Esophagus squamous epithelium (tissue), 4 donors: Measurements from ENCODE around the gene MRFAP1L1.

Experiments
- CTCF ChIP-seq, 6 experiments: fragments of 450-650 bp in 4 of 6; fragments of 200-600 bp in 2 of 6; sonication (generic) in 2 of 6; IDR thresholded peaks; one replicate each; pipeline ENCODE4 v1.5.1; 2016 to 2019; ENCODE audit warnings: antibody characterized with exemption in 6 of 6, mild to moderate bottlenecking in 4 of 6, moderate library complexity in 4 of 6
- POLR2A ChIP-seq, 4 donors: fragments of 450-650 bp; IDR thresholded peaks; one replicate each; pipeline ENCODE4 v1.6.1; 2017; ENCODE audit warnings: antibody characterized with exemption in 4 of 4, mild to moderate bottlenecking in 4 of 4, moderate library complexity in 3 of 4

GRCh38 chr4:6701371-6701770 lies 8.3 kb downstream of the MRFAP1L1 start:
- TF ChIP-seq CTCF (IDR thresholded peaks at IDR 0.05) = peak in 3 of 6 experiments; percentile 13 to 37 (median 15)
- TF ChIP-seq POLR2A (IDR thresholded peaks at IDR 0.05) = no peak
